K562 (cell line): Measurements from ENCODE around the gene SEC16A. TPM values are rescaled to one million over a fixed set of nuclear protein-coding genes. Genes with fewer than 3 reads are reported as not detected.

ENCODE experiments used
- CBX3 ChIP-seq, 2 experiments: IDR thresholded peaks; 1 replicate in 1 of 2; 2 replicates in 1 of 2; pipeline ENCODE4 v1.6.1; 2012; ENCODE audit warnings: inconsistent platforms in 2 of 2, low read length in 2 of 2, borderline replicate concordance in 1 of 2, control low read depth in 1 of 2
- ETV6 ChIP-seq, 3 experiments: fragments of 150-350 bp in 1 of 3; sonication (generic) in 1 of 3; formaldehyde crosslinking in 1 of 3; IDR thresholded peaks; 2 replicates each; pipeline versions ENCODE4 v1.6.1 to v1.8.0; 2014 to 2022; ENCODE audit warnings: borderline replicate concordance in 2 of 3, low read depth in 2 of 3, antibody characterized with exemption in 1 of 3, low read length in 1 of 3, mild to moderate bottlenecking in 1 of 3, missing genetic modification reagents in 1 of 3
- RNF219 ChIP-seq: fragments of 250-450 bp; sonication (Bioruptor Pico); IDR thresholded peaks from 2 replicates; pipeline ENCODE4 v1.5.0; 2022; ENCODE audit warnings: mild to moderate bottlenecking
- ZBED1 ChIP-seq: IDR thresholded peaks from 2 replicates; pipeline ENCODE4 v1.6.1; 2014
- ZBTB11 ChIP-seq, 3 experiments: fragments of 200-800 bp in 1 of 3; fragments of 250-450 bp in 1 of 3; fragments of 450-650 bp in 1 of 3; sonication (Bioruptor Pico) in 1 of 3; sonication (Bioruptor generic) in 1 of 3; formaldehyde crosslinking in 1 of 3; IDR thresholded peaks; 2 replicates each; pipeline versions ENCODE4 v1.6.1 to v1.8.0; 2016 to 2022; ENCODE audit warnings: mild to moderate bottlenecking in 2 of 3, missing genetic modification characterization in 2 of 3, missing compliant biosample characterization in 1 of 3, moderate library complexity in 1 of 3
- ZNF318 ChIP-seq, 2 experiments: fragments of 450-650 bp; IDR thresholded peaks; 2 replicates each; pipeline ENCODE4 v1.6.1; 2016; ENCODE audit warnings: mild to moderate bottlenecking in 2 of 2, borderline replicate concordance in 1 of 2, low read depth in 1 of 2, moderate library complexity in 1 of 2
- ZNF398 ChIP-seq: fragments of 250-450 bp; sonication (Bioruptor Pico); IDR thresholded peaks from 2 replicates; pipeline ENCODE4 v1.8.0; 2021; ENCODE audit warnings: moderate library complexity, mild to moderate bottlenecking, inconsistent platforms
- polyA plus RNA-seq, 8 experiments: library from polyadenylated mRNA; depleted of rRNA in 4 of 8; stranded (reverse) in 5 of 8; unstranded in 3 of 8; fragments of >200 nt; fragmentation: Nextera tagmentation in 2 of 8; fragmentation: Illumina TruSeq in 1 of 8; extraction: Ambion mirVana in 2 of 8; extraction: Trizol in 1 of 8; gene quantifications; 2 replicates each; pipeline versions ENCODE4 v1.2.1 to v1.2.3, GENCODE V29; 2011 to 2014; ENCODE audit warnings: inconsistent platforms in 1 of 8, missing spikeins in 1 of 8
- total RNA-seq, 7 experiments: library from RNA; depleted of rRNA in 6 of 7; stranded (reverse); fragments of >200 nt in 6 of 7; fragmentation: Illumina TruSeq in 2 of 7; extraction: Trizol in 2 of 7; gene quantifications; 2 replicates each; pipeline versions ENCODE4 v1.2.1 to v1.2.3, GENCODE V29; 2011 to 2021; ENCODE audit warnings: low replicate concordance in 1 of 7

The SEC16A gene
- total and polyA plus RNA-seq, 9 of the 15 experiments (the other 6 are each of a cell fraction or from before 2014, with no cell fraction given), result 8.3 to 62.8 (median 14.0) TPM

GRCh38 chr9:136511670-136512592, 29.1 kb upstream of the SEC16A start (continued):
- TF ChIP-seq ZNF318 (IDR thresholded peaks at IDR 0.05; ENCODE audit: borderline replicate concordance in 1 of 2, low read depth in 1 of 2) (no peak), ZBED1 (no peak), ETV6 (IDR thresholded peaks at IDR 0.05; ENCODE audit: borderline replicate concordance in 1 of 2, low read depth in 2 of 2, low read length in 1 of 2) (peak; percentile 89 to 90), ETV6 (CRISPR knock-in tag; IDR thresholded peaks at IDR 0.05; ENCODE audit: borderline replicate concordance) (no peak), ZBTB11 (CRISPR knock-in tag; IDR thresholded peaks at IDR 0.05) (peak in 1 of 3 experiments; percentile 84; a peak in 2 of 6 replicates), CBX3 (IDR thresholded peaks at IDR 0.05; ENCODE audit: borderline replicate concordance in 1 of 2, low read length in 2 of 2) (no peak), ZNF398 (CRISPR knock-in tag) (no peak), RNF219 (CRISPR knock-in tag) (no peak)
